Mucosa of descending colon (tissue), 3 donors: ENCODE data around the gene KLHL40. TPM values are rescaled to one million over a fixed set of nuclear protein-coding genes. Genes with fewer than 3 reads are reported as not detected.

Source experiments
- ATAC-seq: fragments of 200-7000 bp; cut with Tn5 transposase; one replicate; pipeline ENCODE4 v1.9.1; 2020; ENCODE audit warnings: mild to moderate bottlenecking, moderate library complexity
- DNase-seq, 3 donors: peaks; one replicate each; pipeline ENCODE4 v3.0.0-alpha.2; 2020
- H3K36me3 ChIP-seq: fragments of 200-600 bp; one replicate; pipeline ENCODE4 v1.8.0; 2021; ENCODE audit warnings: low read depth, mild to moderate bottlenecking
- H3K4me1 ChIP-seq: fragments of 200-600 bp; one replicate; pipeline ENCODE4 v1.8.0; 2021; ENCODE audit warnings: low read depth, mild to moderate bottlenecking
- H3K4me3 ChIP-seq: fragments of 200-600 bp; one replicate; pipeline ENCODE4 v1.8.0; 2021; ENCODE audit warnings: mild to moderate bottlenecking
- H3K9me3 ChIP-seq: fragments of 200-600 bp; one replicate; pipeline ENCODE4 v1.8.0; 2021; ENCODE audit warnings: mild to moderate bottlenecking
- intact Hi-C, 2 donors: fragments of 100-400 bp; cut with DNase I in 1 of 2; cut with micrococcal nuclease in 1 of 2; formaldehyde crosslinking; loops; one replicate each; pipeline versions ENCODE4 v1.11.0 to v1.11.1; 2022; cut with DNase I, micrococcal nuclease
- total RNA-seq, 3 donors: library from RNA; stranded (reverse); fragmentation: NEBNext Ultra II Directional in 2 of 3; extraction: Animal tissue kit (Norgen Biotek cat#: 25700) in 2 of 3; gene quantifications; one replicate each; pipeline versions ENCODE4 v1.2.1 to v1.2.4, GENCODE V29; 2021 to 2023
- TF ChIP-seq, protein P1 (sequence below): fragments of 200-600 bp; IDR thresholded peaks from one replicate; pipeline ENCODE4 v1.8.0; 2022; ENCODE audit warnings: antibody characterized with exemption, mild to moderate bottlenecking
- donor health status: DM: no; HTN: no; CAD: no; lungs with moderate emphysema.
- donor health status: DM: no; HTN: no; CAD: no.
- donor health status: DM: no; HTN: yes; CAD: no.

KLHL40 gene
- total RNA-seq, 3 donors from 2014 or later = not detected

GRCh38 chr3:42668413-42668760 lies 16.9 kb upstream of the KLHL40 start:
- TF ChIP-seq, protein P1, sequence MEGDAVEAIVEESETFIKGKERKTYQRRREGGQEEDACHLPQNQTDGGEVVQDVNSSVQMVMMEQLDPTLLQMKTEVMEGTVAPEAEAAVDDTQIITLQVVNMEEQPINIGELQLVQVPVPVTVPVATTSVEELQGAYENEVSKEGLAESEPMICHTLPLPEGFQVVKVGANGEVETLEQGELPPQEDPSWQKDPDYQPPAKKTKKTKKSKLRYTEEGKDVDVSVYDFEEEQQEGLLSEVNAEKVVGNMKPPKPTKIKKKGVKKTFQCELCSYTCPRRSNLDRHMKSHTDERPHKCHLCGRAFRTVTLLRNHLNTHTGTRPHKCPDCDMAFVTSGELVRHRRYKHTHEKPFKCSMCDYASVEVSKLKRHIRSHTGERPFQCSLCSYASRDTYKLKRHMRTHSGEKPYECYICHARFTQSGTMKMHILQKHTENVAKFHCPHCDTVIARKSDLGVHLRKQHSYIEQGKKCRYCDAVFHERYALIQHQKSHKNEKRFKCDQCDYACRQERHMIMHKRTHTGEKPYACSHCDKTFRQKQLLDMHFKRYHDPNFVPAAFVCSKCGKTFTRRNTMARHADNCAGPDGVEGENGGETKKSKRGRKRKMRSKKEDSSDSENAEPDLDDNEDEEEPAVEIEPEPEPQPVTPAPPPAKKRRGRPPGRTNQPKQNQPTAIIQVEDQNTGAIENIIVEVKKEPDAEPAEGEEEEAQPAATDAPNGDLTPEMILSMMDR = no peak
- no peaks in the 10 kb centered on the region for H3K36me3 ChIP-seq
- H3K4me3 ChIP-seq = no peak overlapping the region
- ATAC-seq (no peak), DNase-seq (no peak)
- H3K9me3 ChIP-seq = no peaks in the 10 kb centered on the region
- intact Hi-C loops = no loop called here
- no peaks in the 10 kb centered on the region for H3K4me1 ChIP-seq

- no peak for DNase-seq
- intact Hi-C loops = no loop called here
- Histone ChIP-seq H3K36me3 (no peaks in the 10 kb centered on the region), H3K4me3 (no peak overlapping the region), H3K9me3 (no peaks in the 10 kb centered on the region), H3K4me1 (no peaks in the 10 kb centered on the region)
- TF ChIP-seq, protein P1 = no peak
- no peak for ATAC-seq
These were observed 16.5 kb upstream of the KLHL40 start for GRCh38 chr3:42668793-42669217.

DNA sequence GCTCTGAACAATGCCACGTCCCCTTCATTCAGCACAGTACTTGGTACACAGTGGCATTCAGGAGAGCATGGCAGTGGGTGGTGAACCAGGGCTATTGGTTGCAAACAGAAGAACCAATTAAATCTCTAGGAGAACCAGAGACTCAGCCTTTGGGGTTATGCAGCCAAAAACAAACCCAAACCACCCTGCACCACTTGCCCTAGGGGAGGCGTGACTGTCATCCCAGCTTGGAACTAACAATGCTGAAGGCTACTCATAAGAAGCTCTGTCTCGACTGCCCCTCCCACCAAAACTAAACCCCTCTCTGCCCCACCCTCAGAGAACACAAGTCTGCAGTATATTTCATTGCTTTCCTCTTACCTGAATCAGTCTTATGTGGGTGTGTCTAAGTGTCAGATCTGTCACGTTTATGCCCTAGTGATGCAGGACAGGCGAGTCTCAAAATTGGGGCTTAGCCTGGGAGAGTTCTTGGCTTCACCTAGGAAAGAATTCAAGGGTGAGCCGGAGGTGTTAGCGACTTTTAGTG lies 15.2 kb upstream of the KLHL40 start:
- Histone ChIP-seq H3K4me3 (no peak overlapping the region), H3K4me1 (no peaks in the 10 kb centered on the region), H3K9me3 (no peaks in the 10 kb centered on the region), H3K36me3 (no peaks in the 10 kb centered on the region)
- DNase-seq (no peak), ATAC-seq (no peak)
- intact Hi-C loops = no loop called here
- TF ChIP-seq, protein P1 = no peak

GRCh38 chr3:42670670-42671069 lies 14.7 kb upstream of the KLHL40 start:
- intact Hi-C loops = no loop called here
- H3K4me3 ChIP-seq = no peak overlapping the region
- H3K36me3 ChIP-seq = no peaks in the 10 kb centered on the region
- no peaks in the 10 kb centered on the region for H3K4me1 ChIP-seq
- ATAC-seq = no peak
- no peak for DNase-seq
- H3K9me3 ChIP-seq = no peaks in the 10 kb centered on the region
- TF ChIP-seq, protein P1 = no peak

- H3K36me3 ChIP-seq = no peaks in the 10 kb centered on the region
- H3K9me3 ChIP-seq = no peaks in the 10 kb centered on the region
- H3K4me1 ChIP-seq = no peaks in the 10 kb centered on the region
- H3K4me3 ChIP-seq = no peak overlapping the region
- TF ChIP-seq, protein P1 = no peak
- DNase-seq (no peak), ATAC-seq (no peak)
- intact Hi-C loops = no loop called here
These were observed 12.8 kb upstream of the KLHL40 start for GRCh38 chr3:42672515-42672914.

DNA sequence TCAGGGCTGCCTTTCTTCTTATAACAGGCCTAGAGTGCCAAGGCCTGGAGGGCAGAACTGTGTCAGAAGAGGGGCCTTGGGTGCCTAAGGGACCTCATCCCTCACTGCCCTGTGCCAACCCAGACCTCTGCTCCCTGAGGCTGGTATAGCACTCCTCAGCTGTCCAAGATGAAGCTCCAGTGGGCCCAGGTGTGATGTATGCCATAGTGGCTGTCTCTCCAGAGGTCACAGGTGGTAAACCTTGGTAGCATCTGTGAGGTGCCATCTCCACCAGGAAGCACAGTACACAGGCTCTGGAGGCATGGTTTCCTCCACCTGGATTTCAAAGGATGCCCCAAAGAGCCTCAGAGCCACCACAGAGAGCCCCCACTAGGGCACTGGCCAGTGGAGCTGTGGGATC lies 12.3 kb upstream of the KLHL40 start:
- H3K36me3 ChIP-seq = no peaks in the 10 kb centered on the region
- TF ChIP-seq, protein P1 = no peak
- DNase-seq = peak in 1 of 3 donors; percentile 5
- no peaks in the 10 kb centered on the region for H3K4me1 ChIP-seq
- no peak overlapping the region for H3K4me3 ChIP-seq
- intact Hi-C loops = no loop called here
- H3K9me3 ChIP-seq = no peaks in the 10 kb centered on the region
- no peak for ATAC-seq
